HepG2 (cell line): ENCODE measurements around the gene GCN1. TPM values are rescaled to one million over a fixed set of nuclear protein-coding genes. Genes with fewer than 3 reads are reported as not detected.
A peak's percentile ranks its signal among the peaks of the same experiment; 100 is the strongest.

Experiments
- AGO1 ChIP-seq: fragments of 200-400 bp; formaldehyde crosslinking; IDR thresholded peaks from 2 replicates; pipeline ENCODE4 v1.6.1; 2017; ENCODE audit warnings: mild to moderate bottlenecking, low read depth, low read length, moderate library complexity; ENCODE audit not compliant: poor library complexity, severe bottlenecking
- EHMT2 ChIP-seq: fragments of 200-600 bp; sonication (generic); IDR thresholded peaks from 2 replicates; pipeline ENCODE4 v1.7.0; 2017; ENCODE audit warnings: antibody characterized with exemption, low read depth, low read length, borderline replicate concordance
- GLMP ChIP-seq: sonication (generic); formaldehyde crosslinking; IDR thresholded peaks from 2 replicates; pipeline ENCODE4 v1.9.0; 2021; ENCODE audit warnings: missing genetic modification reagents, mild to moderate bottlenecking, borderline replicate concordance
- KLF6 ChIP-seq: IDR thresholded peaks from 2 replicates; pipeline ENCODE4 v1.8.0; 2016; ENCODE audit warnings: missing biosample characterization, missing genetic modification reagents
- MBD4 ChIP-seq: IDR thresholded peaks from 2 replicates; pipeline ENCODE4 v1.6.1; 2012; ENCODE audit warnings: low read length, inconsistent platforms, borderline replicate concordance
- NAIF1 ChIP-seq: sonication (generic); formaldehyde crosslinking; IDR thresholded peaks from 2 replicates; pipeline ENCODE4 v1.5.0; 2020; ENCODE audit warnings: mild to moderate bottlenecking, missing genetic modification reagents, borderline replicate concordance
- NCOA1 ChIP-seq: sonication (generic); formaldehyde crosslinking; IDR thresholded peaks from 2 replicates; pipeline ENCODE4 v1.9.0; 2021; ENCODE audit warnings: missing genetic modification reagents
- NFRKB ChIP-seq: fragments of 450-650 bp; IDR thresholded peaks from 2 replicates; pipeline ENCODE4 v1.6.1; 2017
- PREB ChIP-seq: sonication (generic); formaldehyde crosslinking; IDR thresholded peaks from 2 replicates; pipeline ENCODE4 v1.4.0; 2020; ENCODE audit warnings: missing genetic modification reagents
- RFX5 ChIP-seq: IDR thresholded peaks from 2 replicates; pipeline ENCODE4 v1.6.1; 2011; ENCODE audit warnings: low read depth, low read length, improper control_type of control experiment
- SAFB2 ChIP-seq: sonication (generic); formaldehyde crosslinking; IDR thresholded peaks from 2 replicates; pipeline ENCODE4 v1.5.1; 2020; ENCODE audit warnings: missing genetic modification reagents, low read depth, mild to moderate bottlenecking, borderline replicate concordance
- SCMH1 ChIP-seq: sonication (generic); formaldehyde crosslinking; IDR thresholded peaks from 2 replicates; pipeline ENCODE4 v1.9.0; 2021; ENCODE audit warnings: missing genetic modification reagents, mild to moderate bottlenecking, borderline replicate concordance
- SIX1 ChIP-seq: sonication (generic); formaldehyde crosslinking; IDR thresholded peaks from 2 replicates; pipeline ENCODE4 v1.4.0; 2020; ENCODE audit warnings: missing genetic modification reagents, borderline replicate concordance
- SMYD3 ChIP-seq: sonication (generic); formaldehyde crosslinking; IDR thresholded peaks from 2 replicates; pipeline ENCODE4 v1.8.1; 2023; ENCODE audit warnings: mild to moderate bottlenecking, missing genetic modification reagents
- SNAPC2 ChIP-seq: sonication (generic); formaldehyde crosslinking; IDR thresholded peaks from 2 replicates; pipeline ENCODE4 v1.8.1; 2022; ENCODE audit warnings: mild to moderate bottlenecking, missing genetic modification reagents
- STAG1 ChIP-seq: sonication (generic); formaldehyde crosslinking; IDR thresholded peaks from 2 replicates; pipeline ENCODE4 v1.4.0; 2020; ENCODE audit warnings: missing genetic modification reagents
- TARDBP ChIP-seq: sonication (generic); formaldehyde crosslinking; IDR thresholded peaks from 2 replicates; pipeline ENCODE4 v1.8.0; 2022; ENCODE audit warnings: mild to moderate bottlenecking, missing genetic modification reagents
- THAP11 ChIP-seq: IDR thresholded peaks from 2 replicates; pipeline ENCODE4 v1.6.1; 2016; ENCODE audit warnings: missing biosample characterization, missing genetic modification reagents
- ZFP62 ChIP-seq: sonication (generic); formaldehyde crosslinking; IDR thresholded peaks from 2 replicates; pipeline ENCODE4 v1.4.0; 2020; ENCODE audit warnings: missing genetic modification reagents
- ZFX ChIP-seq: sonication (generic); formaldehyde crosslinking; IDR thresholded peaks from 2 replicates; pipeline ENCODE4 v1.4.0; 2020; ENCODE audit warnings: mild to moderate bottlenecking, low read depth, missing genetic modification reagents, moderate library complexity
- ZNF441 ChIP-seq: sonication (generic); formaldehyde crosslinking; IDR thresholded peaks from 2 replicates; pipeline ENCODE4 v1.7.0; 2021; ENCODE audit warnings: missing genetic modification reagents, borderline replicate concordance
- ZNF619 ChIP-seq: sonication (generic); formaldehyde crosslinking; IDR thresholded peaks from 2 replicates; pipeline ENCODE4 v1.4.0; 2020; ENCODE audit warnings: mild to moderate bottlenecking, missing genetic modification reagents
- ZNF629 ChIP-seq: sonication (generic); formaldehyde crosslinking; conservative IDR thresholded peaks from 2 replicates; pipeline ENCODE4 v1.5.0; 2020; ENCODE audit warnings: missing genetic modification reagents
- ZSCAN21 ChIP-seq: sonication (generic); formaldehyde crosslinking; IDR thresholded peaks from 2 replicates; pipeline ENCODE4 v1.8.0; 2022; ENCODE audit warnings: mild to moderate bottlenecking, missing genetic modification reagents, moderate library complexity, borderline replicate concordance
- polyA plus RNA-seq, 8 experiments: library from polyadenylated mRNA; depleted of rRNA in 3 of 8; stranded (reverse) in 7 of 8; unstranded in 1 of 8; fragments of >200 nt; fragmentation: Illumina TruSeq in 4 of 8; extraction: Trizol in 4 of 8; gene quantifications; 2 replicates each; pipeline versions ENCODE4 v1.2.1 to v1.2.3, GENCODE V29; 2011 to 2016; ENCODE audit warnings: low read depth in 4 of 8, missing spikeins in 1 of 8, mixed read lengths in 1 of 8; ENCODE audit not compliant: insufficient read depth in 1 of 8
- total RNA-seq, 5 experiments: library from RNA; depleted of rRNA; stranded (reverse); fragments of >200 nt; fragmentation: Illumina TruSeq; extraction: Trizol; gene quantifications; 2 replicates each; pipeline ENCODE4 v1.2.3, GENCODE V29; 2016; ENCODE audit warnings: low read depth in 1 of 5
- TF ChIP-seq, protein P1 (sequence below): sonication (generic); formaldehyde crosslinking; conservative IDR thresholded peaks from 2 replicates; pipeline ENCODE4 v1.4.0; 2020; ENCODE audit warnings: missing genetic modification reagents
- TF ChIP-seq, protein P2 (sequence below): sonication (generic); formaldehyde crosslinking; IDR thresholded peaks from 2 replicates; pipeline ENCODE4 v1.5.0; 2020; ENCODE audit warnings: missing genetic modification reagents

Gene GCN1
- total and polyA plus RNA-seq, 2 of the 13 experiments (the other 11 are each of a cell fraction or from before 2014, with no cell fraction given) = 58.2 to 83.0 TPM

DNA sequence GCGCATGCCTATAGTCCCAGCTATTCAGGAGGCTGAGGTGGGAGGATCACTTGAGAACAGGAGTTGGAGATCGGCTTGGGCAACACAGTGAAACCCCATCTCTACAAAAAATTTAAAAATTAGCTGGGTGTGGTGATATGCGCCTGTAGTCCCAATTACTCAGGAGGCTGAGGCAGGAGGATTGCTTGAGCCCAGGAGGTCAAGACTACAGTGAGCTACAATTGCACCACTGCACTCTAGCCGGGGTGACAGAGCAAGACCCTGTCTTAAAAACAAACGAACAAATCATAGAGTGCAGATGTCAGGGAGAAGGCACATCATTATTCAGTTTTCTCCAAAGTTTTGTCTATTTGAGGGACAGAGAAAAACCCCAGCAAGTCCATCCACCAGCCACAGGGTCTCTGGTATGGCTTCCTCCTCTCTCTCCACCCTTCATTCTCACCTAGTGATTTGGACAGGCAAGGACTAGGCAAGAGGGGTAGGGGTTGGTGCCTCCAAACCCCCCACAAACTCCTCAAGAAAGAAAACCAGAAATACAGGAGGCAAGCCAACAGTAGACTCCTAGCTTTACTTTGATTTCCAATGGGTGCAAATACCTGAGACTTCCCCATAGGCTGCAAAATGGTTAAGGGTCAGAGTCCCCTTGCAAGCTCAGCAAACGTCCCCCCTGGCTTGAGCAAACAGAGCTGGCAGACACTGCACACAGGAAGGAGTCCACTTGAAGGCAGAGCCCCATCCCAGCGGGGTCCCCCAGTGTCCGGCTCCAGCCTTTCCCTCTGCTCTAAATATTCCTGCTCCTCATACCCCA lies 32.9 kb upstream of the GCN1 start (continued):
- TF ChIP-seq MBD4 = no peak
- no peak; the same call in 1 of the 2 replicates for TF ChIP-seq SNAPC2
- no peak for TF ChIP-seq SMYD3 (CRISPR knock-in tag)
- no peak for TF ChIP-seq ZNF619 (CRISPR knock-in tag)
- no peak for TF ChIP-seq SIX1
- TF ChIP-seq NAIF1 (CRISPR knock-in tag) = no peak
- TF ChIP-seq PREB (CRISPR knock-in tag) = no peak
- no peak for TF ChIP-seq TARDBP (CRISPR knock-in tag)
- TF ChIP-seq SAFB2 (CRISPR knock-in tag) = 0 out of 2 replicates have a peak, but pooled peaks have one; percentile 6
- no peak for TF ChIP-seq ZNF441 (CRISPR knock-in tag)
- no peak for TF ChIP-seq ZSCAN21
- no peak for TF ChIP-seq NFRKB
- TF ChIP-seq, protein P1, sequence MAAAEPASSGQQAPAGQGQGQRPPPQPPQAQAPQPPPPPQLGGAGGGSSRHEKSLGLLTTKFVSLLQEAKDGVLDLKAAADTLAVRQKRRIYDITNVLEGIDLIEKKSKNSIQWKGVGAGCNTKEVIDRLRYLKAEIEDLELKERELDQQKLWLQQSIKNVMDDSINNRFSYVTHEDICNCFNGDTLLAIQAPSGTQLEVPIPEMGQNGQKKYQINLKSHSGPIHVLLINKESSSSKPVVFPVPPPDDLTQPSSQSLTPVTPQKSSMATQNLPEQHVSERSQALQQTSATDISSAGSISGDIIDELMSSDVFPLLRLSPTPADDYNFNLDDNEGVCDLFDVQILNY (CRISPR knock-in tag) = no peak
- no peak for TF ChIP-seq KLF6 (CRISPR knock-in tag)
- TF ChIP-seq ZNF629 (CRISPR knock-in tag) = peak; percentile 79
- TF ChIP-seq, protein P2, sequence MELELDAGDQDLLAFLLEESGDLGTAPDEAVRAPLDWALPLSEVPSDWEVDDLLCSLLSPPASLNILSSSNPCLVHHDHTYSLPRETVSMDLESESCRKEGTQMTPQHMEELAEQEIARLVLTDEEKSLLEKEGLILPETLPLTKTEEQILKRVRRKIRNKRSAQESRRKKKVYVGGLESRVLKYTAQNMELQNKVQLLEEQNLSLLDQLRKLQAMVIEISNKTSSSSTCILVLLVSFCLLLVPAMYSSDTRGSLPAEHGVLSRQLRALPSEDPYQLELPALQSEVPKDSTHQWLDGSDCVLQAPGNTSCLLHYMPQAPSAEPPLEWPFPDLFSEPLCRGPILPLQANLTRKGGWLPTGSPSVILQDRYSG (CRISPR knock-in tag) = no peak
- no peak for TF ChIP-seq STAG1 (CRISPR knock-in tag)
- no peak for TF ChIP-seq GLMP
- TF ChIP-seq ZFP62 = no peak
- TF ChIP-seq NCOA1 (CRISPR knock-in tag) = no peak
- no peak; the same call in 1 of the 2 replicates for TF ChIP-seq RFX5
- TF ChIP-seq ZFX (CRISPR knock-in tag) = no peak
- TF ChIP-seq THAP11 (CRISPR knock-in tag) = no peak
- TF ChIP-seq EHMT2 = no peak
- no peak for TF ChIP-seq AGO1
- TF ChIP-seq SCMH1 (CRISPR knock-in tag) = no peak
